Heart right ventricle (tissue), 16 donors: ENCODE results near the gene UBA5. TPM values are rescaled to one million over a fixed set of nuclear protein-coding genes. Genes with fewer than 3 reads are reported as not detected.
"Not testable (repeated sequence)": the region's sequence is repeated elsewhere in the genome, so short reads cannot be mapped to it uniquely, and the experiment has no call there.

Experiments
- ATAC-seq, 8 donors: fragments of 200-7000 bp; cut with Tn5 transposase; one replicate each; pipeline ENCODE4 v1.9.1; 2020; ENCODE audit warnings: mild to moderate bottlenecking in 8 of 8, moderate library complexity in 8 of 8, moderate number of reproducible peaks in 1 of 8
- DNase-seq, 2 donors: peaks; one replicate each; pipeline ENCODE4 v3.0.0-alpha.2; 2020
- H3K27ac ChIP-seq, 10 donors: fragments of 200-600 bp; sonication (generic) in 2 of 10; one replicate each; pipeline versions ENCODE4 v1.5.0 to v1.8.0; 2020 to 2022; ENCODE audit warnings: mild to moderate bottlenecking in 3 of 10
- H3K27me3 ChIP-seq, 7 donors: fragments of 200-600 bp; one replicate each; pipeline ENCODE4 v1.8.0; 2021 to 2022; ENCODE audit warnings: mild to moderate bottlenecking in 2 of 7
- H3K36me3 ChIP-seq, 9 donors: fragments of 200-600 bp; sonication (generic) in 1 of 9; one replicate each; pipeline versions ENCODE4 v1.5.0 to v1.8.0; 2020 to 2022; ENCODE audit warnings: mild to moderate bottlenecking in 2 of 9
- H3K4me1 ChIP-seq, 9 donors: fragments of 200-600 bp; sonication (generic) in 1 of 9; one replicate each; pipeline versions ENCODE4 v1.5.0 to v1.8.0; 2020 to 2022; ENCODE audit warnings: mild to moderate bottlenecking in 4 of 9
- H3K4me3 ChIP-seq, 10 donors: fragments of 200-600 bp; sonication (generic) in 2 of 10; one replicate each; pipeline versions ENCODE4 v1.5.0 to v1.8.0; 2020 to 2022; ENCODE audit warnings: mild to moderate bottlenecking in 7 of 10, moderate library complexity in 2 of 10
- H3K9me3 ChIP-seq, 11 donors: fragments of 200-600 bp in 10 of 11; sonication (generic) in 2 of 11; one replicate each; pipeline versions ENCODE4 v1.5.0 to v1.8.0; 2013 to 2022; ENCODE audit warnings: mild to moderate bottlenecking in 2 of 11, control low read depth in 1 of 11, moderate library complexity in 1 of 11
- WGBS, 2 donors: extraction: QIAGEN DNeasy Blood & Tissue Kit; methylation state at CpG; one replicate each; pipeline ENCODE4 v1.1.7; 2013; ENCODE audit warnings: inconsistent platforms in 1 of 2; 5-methylcytosine and 5-hydroxymethylcytosine counted together
- intact Hi-C, 10 donors: fragments of 100-400 bp; cut with DNase I; formaldehyde crosslinking; loops; one replicate each; pipeline versions ENCODE4 v1.11.1 to v1.14.2; 2022
- long read RNA-seq, 3 donors: library from polyadenylated mRNA; unstranded; transcript quantifications; one replicate each; pipeline ENCODE4 v2.0.0, GENCODE V29; 2020 to 2021
- polyA plus RNA-seq, 2 donors: library from polyadenylated mRNA; stranded (reverse); fragments of 200-250 nt; gene quantifications; one replicate each; pipeline ENCODE4 v1.2.3, GENCODE V29; 2013
- total RNA-seq, 10 donors: library from RNA; stranded (reverse); fragmentation: NEBNext Ultra II Directional in 3 of 10; extraction: Animal tissue kit (Norgen Biotek cat#: 25700) in 3 of 10; gene quantifications; one replicate each; pipeline versions ENCODE4 v1.2.1 to v1.2.4, GENCODE V29; 2021 to 2023
- TF ChIP-seq, protein P1 (sequence below), 9 donors: fragments of 200-600 bp; sonication (generic) in 2 of 9; IDR thresholded peaks; one replicate each; pipeline versions ENCODE4 v1.5.0 to v1.8.0; 2021 to 2022; ENCODE audit warnings: antibody characterized with exemption in 9 of 9, mild to moderate bottlenecking in 5 of 9, moderate library complexity in 1 of 9
- donor health status: Arrhythmogenic right ventricular cardiomyopathy.
- donor health status: ischemic (EF 13 %, LVEDD 7.1; RV severe dilation, severe dysfunction).
- donor health status: healthy with polysubstance abuse.
- donor health status: DM: no; HTN: yes; CAD: no.
- donor health status: DM: no; HTN: no; CAD: no.
- donor health status: ischemic (EF 25% LVEDD 6.9; RV normal size, moderate dysfunction).
- donor health status: ischemic (EF 25% LVEDD 5.7; RV mildly dilated, moderate dysfunction).
- donor health status: healthy.
- donor health status: DM: yes; HTN: yes; CAD: no.
- donor health status: Ischemic cardiomyopathy.
- donor health status: ischemic (EF 35%, LVEDD 5.7; RV mildly dilated, moderate dysfunction).
- donor health status: nonischemic (EF 11% LVEDD 7.7; RV severe dilation, severe dysfunction).
- donor health status: DM: yes; HTN: yes; CAD: no.
- donor health status: PGD.
- donor health status: ischemic (EF 29% LVEDD 5.4; RV normal size, mild dysfunction).
- donor health status: nonischemic (EF 23%, LVEDD 6.1; RV moderate dilation, normal function).

UBA5 gene
- total RNA-seq (10 to 100 TPM; 29.8 to 42.2 (median 37.6) TPM), polyA plus RNA-seq (10 to 100 TPM; 31.1 to 43.1 TPM)
- long read RNA-seq, donor 1, transcript UBA5-202 (12 exons, 3,705 nt) = major isoform, 75 of 86 reads
- long read RNA-seq, donor 1, partial matches to known transcripts = 2 of 86 reads
- long read RNA-seq, donor 1, other reads (novel, unspliced or antisense) = 6 of 86 reads
- long read RNA-seq, donor 2, transcript UBA5-202 (12 exons, 3,705 nt) = major isoform, 66 of 75 reads
- long read RNA-seq, donor 2, partial matches to known transcripts = 2 of 75 reads
- long read RNA-seq, donor 2, other reads (novel, unspliced or antisense) = 5 of 75 reads
- long read RNA-seq, donor 3, transcript UBA5-202 (12 exons, 3,705 nt) = major isoform, 197 of 215 reads
- long read RNA-seq, donor 3, partial matches to known transcripts = 3 of 215 reads
- long read RNA-seq, donor 3, other reads (novel, unspliced or antisense) = 14 of 215 reads

DNA sequence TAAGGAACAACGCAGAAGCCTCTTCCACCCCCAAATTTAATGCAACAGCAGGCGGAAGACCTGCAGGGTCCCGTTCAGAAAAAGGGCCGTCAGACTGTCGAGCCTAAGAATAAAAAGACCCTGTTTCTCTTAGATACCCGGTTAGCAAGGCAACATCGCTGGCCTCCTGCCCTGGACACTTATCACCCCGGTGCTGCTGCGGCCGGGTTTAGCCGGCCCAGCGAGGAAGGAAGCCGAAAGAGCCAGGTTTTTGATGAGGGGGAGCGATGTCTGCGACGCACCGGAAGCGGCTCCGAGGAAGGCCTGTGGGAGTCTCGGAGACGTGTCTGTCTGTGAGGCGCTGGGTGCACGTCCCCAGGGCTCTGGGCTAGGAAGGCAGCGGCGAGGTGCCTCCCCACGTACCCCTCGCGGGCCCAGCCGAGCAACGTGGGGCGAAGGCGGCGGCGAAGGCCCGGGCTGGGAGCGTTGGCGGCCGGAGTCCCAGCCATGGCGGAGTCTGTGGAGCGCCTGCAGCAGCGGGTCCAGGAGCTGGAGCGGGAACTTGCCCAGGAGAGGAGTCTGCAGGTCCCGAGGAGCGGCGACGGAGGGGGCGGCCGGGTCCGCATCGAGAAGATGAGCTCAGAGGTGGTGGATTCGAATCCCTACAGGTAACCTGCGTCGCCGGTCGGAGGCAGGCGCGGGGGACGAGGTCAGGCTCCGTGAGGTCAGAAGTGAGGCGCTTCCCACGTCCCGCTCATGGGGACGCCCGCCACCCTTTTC, at the start of gene UBA5:
Gene UBA5, plus strand, starts transcription at position 278 of the 759 bp plus-strand sequence. Its CDS starts 209 bp downstream, at position 487.
- WGBS, 2 donors = 0% methylated on average over 64 of the region's 64 CpGs
- Histone ChIP-seq H3K27ac (peak within 1 kb of the TSS; percentile 80 to 97 (median 94)), H3K27me3 (no peaks in the 10 kb centered on the region), H3K4me3 (peak within 1 kb of the TSS; percentile 81 to 94 (median 90)), H3K9me3 (no peaks in the 10 kb centered on the region), H3K4me1 (peaks cover 2 to 79% (median 57%) of the 10 kb centered on the region in 9 donors), H3K36me3 (peaks cover 0 to 6% (median 0%) of the 10 kb centered on the region in 9 donors)
- ATAC-seq = peak; percentile 82 to 91 (median 86)
- DNase-seq = peak; percentile 72 to 77
- intact Hi-C loops = loop anchor here in 4 of 10 donors (5.0 to 10.0 kb wide), 3 partner anchors 55 to 62 kb away; partner anchors contain the start of gene NPHP3 (in 1 of the 4)
- TF ChIP-seq, protein P1, sequence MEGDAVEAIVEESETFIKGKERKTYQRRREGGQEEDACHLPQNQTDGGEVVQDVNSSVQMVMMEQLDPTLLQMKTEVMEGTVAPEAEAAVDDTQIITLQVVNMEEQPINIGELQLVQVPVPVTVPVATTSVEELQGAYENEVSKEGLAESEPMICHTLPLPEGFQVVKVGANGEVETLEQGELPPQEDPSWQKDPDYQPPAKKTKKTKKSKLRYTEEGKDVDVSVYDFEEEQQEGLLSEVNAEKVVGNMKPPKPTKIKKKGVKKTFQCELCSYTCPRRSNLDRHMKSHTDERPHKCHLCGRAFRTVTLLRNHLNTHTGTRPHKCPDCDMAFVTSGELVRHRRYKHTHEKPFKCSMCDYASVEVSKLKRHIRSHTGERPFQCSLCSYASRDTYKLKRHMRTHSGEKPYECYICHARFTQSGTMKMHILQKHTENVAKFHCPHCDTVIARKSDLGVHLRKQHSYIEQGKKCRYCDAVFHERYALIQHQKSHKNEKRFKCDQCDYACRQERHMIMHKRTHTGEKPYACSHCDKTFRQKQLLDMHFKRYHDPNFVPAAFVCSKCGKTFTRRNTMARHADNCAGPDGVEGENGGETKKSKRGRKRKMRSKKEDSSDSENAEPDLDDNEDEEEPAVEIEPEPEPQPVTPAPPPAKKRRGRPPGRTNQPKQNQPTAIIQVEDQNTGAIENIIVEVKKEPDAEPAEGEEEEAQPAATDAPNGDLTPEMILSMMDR (IDR thresholded peaks at IDR 0.05) = no peak

GRCh38 chr3:132615301-132615700, 44.8 kb upstream of the UBA5 start:
- H3K27ac ChIP-seq, H3K4me1 ChIP-seq, intact Hi-C loops, ATAC-seq, H3K27me3 ChIP-seq, H3K4me3 ChIP-seq, DNase-seq: not testable (repeated sequence)
- 96 to 99% methylated on average over 3 of the region's 3 CpGs for WGBS, 2 donors
- Histone ChIP-seq H3K36me3 (peaks cover 0 to 52% (median 11%) of the 10 kb centered on the region in 9 donors), H3K9me3 (peaks cover 0 to 15% (median 0%) of the 10 kb centered on the region in 11 donors)

DNA sequence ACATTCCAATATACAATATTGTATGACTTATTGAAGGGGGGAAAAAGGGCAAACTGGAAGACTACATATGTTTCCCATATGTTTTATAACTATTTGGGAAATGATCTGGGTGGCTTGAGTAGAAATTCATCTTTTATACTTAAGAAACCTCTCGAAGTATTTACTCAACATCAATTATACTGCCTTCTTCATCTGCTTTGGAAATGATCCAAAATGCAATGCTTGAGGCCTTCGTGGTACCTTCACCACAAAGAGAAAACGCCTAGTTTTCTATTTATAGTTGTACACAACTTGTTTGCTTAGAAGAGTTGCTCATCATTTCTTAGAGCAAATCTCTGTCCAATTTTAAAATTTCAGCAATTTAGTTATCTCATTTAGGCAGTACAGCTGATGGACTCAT, 44.2 kb upstream of the UBA5 start:
- H3K27ac ChIP-seq = no peak overlapping the region
- H3K9me3 ChIP-seq = peaks cover 0 to 19% (median 0%) of the 10 kb centered on the region in 11 donors
- no peaks in the 10 kb centered on the region for H3K27me3 ChIP-seq
- peaks cover 0 to 58% (median 11%) of the 10 kb centered on the region in 9 donors for H3K36me3 ChIP-seq
- peaks cover 0 to 11% (median 0%) of the 10 kb centered on the region in 9 donors for H3K4me1 ChIP-seq
- intact Hi-C loops = no loop called here
- TF ChIP-seq, protein P1 (IDR thresholded peaks at IDR 0.05) = no peak
- no peak for ATAC-seq
- no peak overlapping the region for H3K4me3 ChIP-seq
- 78 to 81% methylated on average over 3 of the region's 3 CpGs for WGBS, 2 donors
- DNase-seq = no peak

DNA sequence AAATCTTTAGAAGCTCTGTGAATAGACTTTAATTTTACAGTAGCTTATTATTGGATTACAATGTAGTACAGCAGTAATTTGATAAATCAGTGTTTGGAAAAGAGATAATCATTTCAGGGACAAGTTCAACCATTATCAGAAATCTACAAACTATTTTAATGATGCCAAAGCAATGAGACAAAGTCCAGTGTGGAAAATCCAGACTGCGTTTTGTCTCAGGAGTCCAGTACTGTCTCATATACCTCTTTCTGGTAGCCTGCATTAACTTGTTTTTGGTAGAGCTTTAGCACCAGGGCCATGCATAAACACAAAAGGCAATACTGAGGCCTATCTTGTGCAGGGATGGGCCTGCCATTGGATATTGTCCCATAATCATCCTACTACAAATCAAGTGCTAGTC, 43.3 kb upstream of the UBA5 start:
- intact Hi-C loops = no loop called here
- no peaks in the 10 kb centered on the region for H3K27me3 ChIP-seq
- peaks cover 0 to 67% (median 11%) of the 10 kb centered on the region in 9 donors for H3K36me3 ChIP-seq
- TF ChIP-seq, protein P1 (IDR thresholded peaks at IDR 0.05) = no peak
- ATAC-seq = no peak
- no peak overlapping the region for H3K4me3 ChIP-seq
- no peak overlapping the region for H3K27ac ChIP-seq
- peaks cover 0 to 23% (median 0%) of the 10 kb centered on the region in 11 donors for H3K9me3 ChIP-seq
- peaks cover 0 to 11% (median 0%) of the 10 kb centered on the region in 9 donors for H3K4me1 ChIP-seq
- 95 to 97% methylated on average over 1 of the region's 1 CpG for WGBS, 2 donors
- DNase-seq = no peak
